ENCODE data around the gene TMC8. TPM values are rescaled to one million over a fixed set of nuclear protein-coding genes. Genes with fewer than 3 reads are reported as not detected.
"Not testable (repeated sequence)": the region's sequence is repeated elsewhere in the genome, so short reads cannot be mapped to it uniquely, and the experiment has no call there.

The TMC8 gene
- polyA plus RNA-seq, 1 of the 3 experiments (the other 2 are of a cell fraction), result 0.18 TPM

DNA sequence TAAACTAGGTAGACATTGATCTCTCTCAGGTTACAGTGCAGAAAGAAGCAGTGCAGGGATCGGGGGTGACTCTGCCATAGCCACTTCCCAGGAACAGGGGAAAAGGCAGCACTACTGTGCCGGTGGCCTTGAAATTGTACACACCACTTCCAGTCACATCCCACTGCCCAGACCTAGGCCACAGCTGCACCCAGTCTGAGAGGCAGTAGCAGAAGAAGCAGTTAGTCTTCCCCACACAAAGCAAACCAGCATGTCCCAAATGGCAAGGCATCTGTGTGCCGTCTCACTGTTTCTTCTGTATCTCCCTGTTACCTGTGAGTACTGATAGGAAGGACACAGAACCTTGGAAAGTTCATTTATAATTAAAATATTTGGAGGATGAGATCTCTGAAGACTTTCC is 49.0 kb upstream of the TMC8 start (continued):
- TF ChIP-seq, protein P1, sequence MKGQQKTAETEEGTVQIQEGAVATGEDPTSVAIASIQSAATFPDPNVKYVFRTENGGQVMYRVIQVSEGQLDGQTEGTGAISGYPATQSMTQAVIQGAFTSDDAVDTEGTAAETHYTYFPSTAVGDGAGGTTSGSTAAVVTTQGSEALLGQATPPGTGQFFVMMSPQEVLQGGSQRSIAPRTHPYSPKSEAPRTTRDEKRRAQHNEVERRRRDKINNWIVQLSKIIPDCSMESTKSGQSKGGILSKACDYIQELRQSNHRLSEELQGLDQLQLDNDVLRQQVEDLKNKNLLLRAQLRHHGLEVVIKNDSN (IDR thresholded peaks at IDR 0.05; ENCODE audit: borderline replicate concordance, low read depth), result no peak
- TF ChIP-seq FOXM1 (IDR thresholded peaks at IDR 0.05; ENCODE audit: low read depth) (no peak), ELF1 (IDR thresholded peaks at IDR 0.05) (no peak), RCOR1 (IDR thresholded peaks at IDR 0.05; ENCODE audit: low read length) (no peak)
- TF ChIP-seq, protein P2, sequence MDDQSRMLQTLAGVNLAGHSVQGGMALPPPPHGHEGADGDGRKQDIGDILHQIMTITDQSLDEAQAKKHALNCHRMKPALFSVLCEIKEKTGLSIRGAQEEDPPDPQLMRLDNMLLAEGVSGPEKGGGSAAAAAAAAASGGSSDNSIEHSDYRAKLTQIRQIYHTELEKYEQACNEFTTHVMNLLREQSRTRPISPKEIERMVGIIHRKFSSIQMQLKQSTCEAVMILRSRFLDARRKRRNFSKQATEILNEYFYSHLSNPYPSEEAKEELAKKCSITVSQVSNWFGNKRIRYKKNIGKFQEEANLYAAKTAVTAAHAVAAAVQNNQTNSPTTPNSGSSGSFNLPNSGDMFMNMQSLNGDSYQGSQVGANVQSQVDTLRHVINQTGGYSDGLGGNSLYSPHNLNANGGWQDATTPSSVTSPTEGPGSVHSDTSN (IDR thresholded peaks at IDR 0.05), result no peak

DNA sequence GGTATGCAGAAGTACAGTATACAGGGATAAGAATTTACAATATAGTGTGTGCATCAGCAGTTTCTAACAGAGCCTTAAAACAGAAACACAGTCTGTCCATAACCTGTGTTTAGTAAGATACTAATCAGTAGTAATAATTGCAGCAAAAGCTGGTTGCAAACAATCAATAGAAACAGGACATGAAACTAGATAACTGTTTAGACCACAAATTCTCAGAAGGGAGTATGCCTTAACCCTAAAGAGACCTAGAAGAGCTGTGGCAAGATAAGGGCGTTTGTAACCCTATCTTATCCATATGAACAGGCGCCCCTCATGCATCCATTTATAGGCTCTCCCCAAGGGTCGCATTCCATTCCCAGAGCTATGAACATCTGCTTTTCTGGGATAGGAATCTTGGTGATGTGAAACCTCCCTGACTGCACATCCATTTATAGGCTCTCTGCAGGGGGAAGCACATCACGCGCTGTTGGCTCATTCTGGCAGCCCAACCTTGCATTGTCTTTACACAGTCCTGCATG is 48.2 kb upstream of the TMC8 start:
- H3K27ac ChIP-seq (ENCODE audit: low read depth in 2 of 2, low read length in 1 of 2); H3K27me3 ChIP-seq (ENCODE audit: insufficient read depth); DNase-seq; H4K20me1 ChIP-seq (ENCODE audit: insufficient read depth); H3K9ac ChIP-seq; H3K9me2 ChIP-seq; H2AFZ ChIP-seq (ENCODE audit: low read depth); H3F3A ChIP-seq (replicated peaks; ENCODE audit: insufficient read depth); H3K79me2 ChIP-seq (ENCODE audit: insufficient read depth); H3K4me2 ChIP-seq; H3K9me3 ChIP-seq; POLR2A ChIA-PET; H3K4me3 ChIP-seq (ENCODE audit: low read depth in 2 of 2, low read length in 1 of 2); H3K4me1 ChIP-seq (ENCODE audit: control insufficient read depth in 1 of 2, insufficient read depth in 2 of 2, low read depth in 1 of 2, low read length in 1 of 2): not testable (repeated sequence)
- WGBS (ENCODE audit: low lambda C conversion rate), result 99% methylated on average over 5 of the region's 5 CpGs
- peaks cover 55 to 73% of the 10 kb centered on the region in 2 experiments for H3K36me3 ChIP-seq (replicated peaks in 1 of 2; ENCODE audit: control insufficient read depth in 1 of 2, insufficient read depth in 2 of 2, low read length in 1 of 2)
- CTCF ChIA-PET, result interaction anchor here (0.6 to 4.2 kb wide), 4 partner anchors 10 to 94 kb away, joined by 3 to 42 read pairs (median 26); no protein-coding TSS in a partner anchor

DNA sequence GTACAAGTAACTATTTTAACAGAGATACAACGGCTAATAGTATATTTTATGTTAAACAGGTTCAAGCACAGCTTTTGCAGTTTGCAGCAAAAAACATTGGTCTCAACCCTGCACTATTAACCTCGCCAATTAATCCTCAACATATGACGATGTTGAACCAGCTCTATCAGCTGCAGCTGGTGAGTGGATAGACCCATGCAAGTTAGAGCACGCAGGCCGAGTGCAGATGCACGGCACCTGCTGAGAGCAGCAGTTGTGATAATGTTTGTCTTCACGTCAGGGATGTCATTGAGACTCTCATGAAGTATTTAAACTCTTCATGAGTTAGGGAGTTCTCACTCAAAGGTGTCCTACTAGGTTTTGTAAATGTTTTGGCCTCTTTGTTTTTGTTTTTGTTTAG is 47.6 kb upstream of the TMC8 start:
- Histone ChIP-seq H3K9me3 (no peaks in the 10 kb centered on the region), H2AFZ (ENCODE audit: low read depth) (no peak overlapping the region), H3K27ac (ENCODE audit: low read depth in 2 of 2, low read length in 1 of 2) (no peak overlapping the region), H3K4me1 (ENCODE audit: control insufficient read depth in 1 of 2, insufficient read depth in 2 of 2, low read depth in 1 of 2, low read length in 1 of 2) (no peaks in the 10 kb centered on the region), H3K79me2 (ENCODE audit: insufficient read depth) (no peaks in the 10 kb centered on the region), H3F3A (replicated peaks; ENCODE audit: insufficient read depth) (no peaks in the 10 kb centered on the region), H3K9me2 (no peaks in the 10 kb centered on the region), H3K27me3 (ENCODE audit: insufficient read depth) (no peaks in the 10 kb centered on the region), H3K9ac (no peak overlapping the region), H3K4me3 (ENCODE audit: low read depth in 2 of 2, low read length in 1 of 2) (no peak overlapping the region), H3K4me2 (no peak overlapping the region), H4K20me1 (ENCODE audit: insufficient read depth) (no peaks in the 10 kb centered on the region), H3K36me3 (replicated peaks in 1 of 2; ENCODE audit: control insufficient read depth in 1 of 2, insufficient read depth in 2 of 2, low read length in 1 of 2) (peaks cover 58 to 73% of the 10 kb centered on the region in 2 experiments)
- WGBS (ENCODE audit: low lambda C conversion rate), result 98% methylated on average over 7 of the region's 7 CpGs
- POLR2A ChIA-PET, result no interaction called here
- CTCF ChIA-PET, result interaction anchor here (0.6 to 4.2 kb wide), 7 partner anchors 9 to 93 kb away, joined by 3 to 42 read pairs (median 4); no protein-coding TSS in a partner anchor
- no peak for TF ChIP-seq CHD2 (IDR thresholded peaks at IDR 0.05; ENCODE audit: low read length, partially characterized antibody)
- no peak for TF ChIP-seq NFIC (IDR thresholded peaks at IDR 0.05; ENCODE audit: borderline replicate concordance)
- TF ChIP-seq RFX5 (IDR thresholded peaks at IDR 0.05; ENCODE audit: low read length), result no peak
- no peak for TF ChIP-seq YY1 (IDR thresholded peaks at IDR 0.05; ENCODE audit: low read depth)
- TF ChIP-seq TCF12 (IDR thresholded peaks at IDR 0.05), result no peak
- TF ChIP-seq TAF1 (IDR thresholded peaks at IDR 0.05; ENCODE audit: borderline replicate concordance, low read depth, low read length), result no peak
- no peak for TF ChIP-seq RXRA (IDR thresholded peaks at IDR 0.05; ENCODE audit: borderline replicate concordance, low read depth)
- DNase-seq, result no peak

Measured in SK-N-SH (cell line).